ENCODE results near the gene CD34.

GRCh38 chr1:207948536-207949250 is 37.8 kb upstream of the CD34 start:
- TF ChIP-seq CTCF (conservative IDR thresholded peaks at IDR 0.05 in 1 of 2, IDR thresholded peaks at IDR 0.05 in 1 of 2; ENCODE audit: low read depth in 1 of 2, low read length in 2 of 2) (no peak), EZH2 (IDR thresholded peaks at IDR 0.05; ENCODE audit: low read length, missing control alignments) (no peak)
